ENCODE results near the gene ANKRD13D.

The ANKRD13D gene

DNA sequence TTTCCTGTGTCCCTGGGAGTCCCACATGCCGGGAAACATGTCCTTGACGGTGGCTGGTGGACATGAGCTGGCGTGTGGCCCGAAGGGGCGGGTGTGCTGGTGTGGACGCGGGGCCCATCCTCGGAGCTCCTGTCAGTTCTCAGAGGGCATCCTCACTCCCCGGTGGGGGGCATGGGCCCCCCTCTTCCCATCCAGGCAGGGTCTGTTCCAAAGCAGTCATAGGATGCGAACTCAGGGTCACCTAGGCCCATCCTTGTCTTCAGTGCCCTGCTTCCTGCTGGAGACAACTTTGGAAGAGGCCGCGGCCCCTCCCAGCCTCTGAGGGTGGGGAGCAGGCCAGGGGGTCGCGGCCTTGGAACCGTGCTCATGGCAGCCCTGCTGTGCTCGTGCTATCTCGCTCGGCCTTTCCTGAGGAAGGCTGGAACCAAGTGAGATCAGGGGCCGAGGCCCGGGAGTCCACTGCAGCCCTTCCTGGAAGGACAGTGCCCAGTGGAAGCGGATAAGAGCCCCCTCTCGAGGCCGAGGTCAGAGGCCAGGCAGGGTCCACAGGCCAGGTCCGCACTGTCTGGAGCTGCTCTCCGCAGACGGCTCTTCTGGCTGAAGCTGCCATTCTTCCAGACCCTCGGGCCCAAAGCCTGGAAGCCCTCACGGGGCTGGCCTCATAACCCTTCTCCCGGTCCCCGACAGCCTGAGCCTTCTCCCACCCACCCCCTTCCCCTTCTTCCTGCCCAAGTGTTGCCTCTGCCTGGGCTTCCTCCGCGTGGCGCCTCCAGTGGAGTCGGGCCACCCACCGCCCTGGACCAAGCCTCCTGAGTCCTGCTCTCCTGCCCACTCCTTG is 14.1 kb upstream of the ANKRD13D start:
- no peak for DNase-seq

DNA sequence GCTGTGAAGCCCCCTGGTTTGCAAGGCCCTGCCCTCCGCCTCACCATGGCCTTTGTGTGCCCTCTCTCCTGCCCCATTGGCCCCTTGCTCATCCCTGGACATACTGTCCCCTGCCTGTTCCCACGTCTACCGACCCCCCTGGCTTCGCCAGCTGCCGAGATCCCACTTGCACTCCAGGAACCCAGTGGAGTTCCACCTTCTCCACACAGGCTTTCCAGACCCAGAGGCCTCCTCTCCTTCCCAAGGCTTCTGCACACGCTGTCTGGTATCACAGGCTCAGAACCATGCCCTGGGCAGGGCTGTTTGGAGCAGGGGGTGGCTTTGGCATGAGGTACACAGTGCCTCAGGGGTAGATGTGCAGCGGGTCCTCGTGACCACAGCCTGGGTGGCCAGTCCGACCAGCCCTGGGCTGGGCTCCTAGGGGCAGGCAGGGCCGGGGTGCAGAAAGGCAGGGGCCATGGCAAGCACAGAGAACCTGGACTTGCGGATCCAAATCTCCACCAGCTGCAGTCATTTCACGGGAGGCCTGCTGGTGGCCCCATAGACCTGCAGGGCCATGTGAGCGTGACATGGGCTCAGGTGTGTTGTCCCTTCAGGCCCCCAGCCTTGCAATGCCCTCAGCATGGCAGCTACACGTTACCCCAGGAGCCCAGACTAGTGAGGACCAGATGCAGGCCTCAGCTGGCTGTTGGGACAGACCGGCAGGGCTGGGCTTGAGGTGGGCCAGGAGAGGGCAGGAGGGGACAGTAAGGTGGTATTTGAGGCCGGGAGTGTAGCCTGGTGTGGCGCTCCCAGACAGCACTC is 13.3 kb upstream of the ANKRD13D start:
- peak; percentile 78 for DNase-seq

DNA sequence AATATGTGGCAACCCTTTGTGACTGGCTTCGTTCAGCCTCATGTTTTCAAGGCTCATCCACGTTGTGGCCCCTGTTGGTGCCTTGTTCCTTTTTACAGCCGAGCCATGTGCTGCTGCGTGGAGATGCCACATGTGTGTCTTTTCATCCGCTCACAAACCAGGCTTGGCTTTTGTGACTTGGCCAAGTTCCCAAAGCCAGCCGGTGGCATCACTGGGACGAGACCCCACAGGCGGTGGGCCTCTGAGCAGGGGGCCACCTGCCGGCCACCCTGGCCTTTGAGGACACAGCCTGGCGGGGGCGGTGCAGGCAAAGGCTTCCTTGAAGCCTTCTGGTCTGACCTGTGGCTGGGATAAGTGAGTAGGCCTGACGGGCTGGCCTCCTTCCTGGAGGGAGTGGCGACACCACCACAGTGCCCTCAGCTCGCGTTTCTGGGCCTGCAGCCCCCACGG is 12.3 kb upstream of the ANKRD13D start:
- peak; percentile 89 for DNase-seq

DNA sequence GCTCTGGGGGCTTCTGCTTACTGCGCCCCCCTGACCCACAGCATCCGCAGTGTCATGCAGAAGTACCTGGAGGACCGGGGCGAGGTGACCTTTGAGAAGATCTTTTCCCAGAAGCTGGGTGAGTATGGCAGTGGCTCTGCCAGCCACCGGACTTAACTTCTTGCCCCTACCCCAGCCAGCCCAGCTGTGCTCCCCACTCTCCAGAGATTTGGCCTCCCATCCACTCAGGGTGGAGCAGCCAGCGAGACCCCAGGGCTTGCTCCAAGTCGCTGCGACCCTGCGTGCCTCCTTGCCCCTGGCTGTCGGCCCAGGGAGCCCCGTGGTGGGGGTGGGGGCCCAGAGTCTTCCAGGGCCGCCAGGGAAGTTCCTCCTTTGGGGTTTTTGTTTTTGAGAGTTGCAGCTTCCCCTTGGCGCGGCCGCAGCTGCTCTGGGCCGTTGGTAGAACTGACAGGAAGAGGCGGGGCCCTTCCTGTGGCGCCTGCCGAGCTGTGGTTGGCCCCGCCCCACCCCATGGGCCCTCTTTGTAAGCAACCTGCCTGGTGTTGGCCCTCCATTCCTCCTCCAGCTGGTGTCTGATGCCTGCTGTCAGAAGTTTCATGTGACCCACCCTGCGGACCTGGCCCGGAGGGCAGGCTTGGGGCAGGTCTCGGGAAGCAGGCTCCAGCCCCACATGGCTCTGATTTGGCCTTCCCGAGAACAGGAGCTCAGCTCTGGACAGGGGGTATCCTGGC is 11.7 kb upstream of the ANKRD13D start:
- peak; percentile 92 for DNase-seq

DNA sequence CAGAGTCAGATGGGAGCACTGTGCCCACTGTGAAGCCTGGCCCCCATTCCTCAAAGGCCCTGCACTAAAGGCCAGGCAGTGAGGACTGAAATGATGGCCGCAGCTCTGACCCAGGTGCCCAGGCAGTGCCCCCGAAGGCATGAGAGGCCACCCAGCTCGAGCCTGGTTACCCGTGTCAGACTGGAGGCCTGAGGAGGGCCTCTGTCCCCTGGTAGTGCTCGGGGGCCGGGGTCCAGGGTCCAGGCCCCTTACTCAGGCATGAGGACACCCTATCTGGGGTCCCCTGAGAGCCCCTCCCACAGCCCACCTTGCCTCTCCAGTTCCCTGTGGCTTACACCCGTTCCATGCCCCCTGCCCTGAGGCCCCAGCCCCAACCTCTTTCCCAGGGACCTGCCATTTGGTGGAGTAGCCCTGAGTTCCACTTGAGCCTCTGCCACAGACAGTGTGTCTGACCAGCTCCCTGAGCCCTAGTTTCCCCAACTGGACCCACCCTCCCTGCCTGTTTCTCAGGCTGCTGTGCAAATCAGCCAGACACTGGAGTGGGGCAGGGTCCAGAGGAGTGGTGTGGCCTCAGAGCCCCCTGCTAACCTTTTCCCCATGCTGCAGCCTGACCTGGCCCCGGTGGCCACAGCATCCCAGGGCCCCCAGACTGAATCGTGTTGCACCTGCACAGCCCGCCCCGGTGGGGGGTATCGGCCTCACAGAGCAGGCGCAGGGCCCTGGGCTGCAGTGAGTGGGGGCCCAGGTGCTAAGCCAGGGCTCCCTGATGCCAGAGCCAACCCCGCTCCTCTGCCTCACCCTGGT is 10.8 kb upstream of the ANKRD13D start:
- DNase-seq = no peak

DNA sequence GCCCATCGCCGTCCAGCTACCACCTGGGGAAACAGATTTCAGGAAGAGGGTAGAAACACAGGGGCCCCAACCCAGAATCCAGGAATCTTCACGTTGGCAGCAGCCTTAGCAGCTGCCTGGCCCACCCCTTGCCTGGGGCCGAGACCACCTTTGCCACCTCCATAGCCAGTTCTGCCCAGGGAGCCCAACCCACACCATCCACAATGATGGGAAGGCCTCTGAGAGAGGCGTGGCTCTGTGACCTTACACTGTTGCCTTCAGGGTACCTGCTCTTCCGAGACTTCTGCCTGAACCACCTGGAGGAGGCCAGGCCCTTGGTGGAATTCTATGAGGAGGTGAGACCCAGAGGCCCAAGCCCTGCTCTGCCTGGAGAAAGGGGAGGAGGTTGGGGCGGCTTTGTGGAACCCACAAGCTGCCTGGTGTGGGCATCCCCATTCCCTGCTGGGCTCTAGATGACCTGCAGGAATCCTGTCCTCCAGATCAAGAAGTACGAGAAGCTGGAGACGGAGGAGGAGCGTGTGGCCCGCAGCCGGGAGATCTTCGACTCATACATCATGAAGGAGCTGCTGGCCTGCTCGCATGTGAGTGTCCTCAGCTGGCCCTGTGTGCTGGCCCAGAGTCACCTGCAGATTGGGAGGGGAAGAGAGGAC is 10.0 kb upstream of the ANKRD13D start:
- DNase-seq = no peak

DNA sequence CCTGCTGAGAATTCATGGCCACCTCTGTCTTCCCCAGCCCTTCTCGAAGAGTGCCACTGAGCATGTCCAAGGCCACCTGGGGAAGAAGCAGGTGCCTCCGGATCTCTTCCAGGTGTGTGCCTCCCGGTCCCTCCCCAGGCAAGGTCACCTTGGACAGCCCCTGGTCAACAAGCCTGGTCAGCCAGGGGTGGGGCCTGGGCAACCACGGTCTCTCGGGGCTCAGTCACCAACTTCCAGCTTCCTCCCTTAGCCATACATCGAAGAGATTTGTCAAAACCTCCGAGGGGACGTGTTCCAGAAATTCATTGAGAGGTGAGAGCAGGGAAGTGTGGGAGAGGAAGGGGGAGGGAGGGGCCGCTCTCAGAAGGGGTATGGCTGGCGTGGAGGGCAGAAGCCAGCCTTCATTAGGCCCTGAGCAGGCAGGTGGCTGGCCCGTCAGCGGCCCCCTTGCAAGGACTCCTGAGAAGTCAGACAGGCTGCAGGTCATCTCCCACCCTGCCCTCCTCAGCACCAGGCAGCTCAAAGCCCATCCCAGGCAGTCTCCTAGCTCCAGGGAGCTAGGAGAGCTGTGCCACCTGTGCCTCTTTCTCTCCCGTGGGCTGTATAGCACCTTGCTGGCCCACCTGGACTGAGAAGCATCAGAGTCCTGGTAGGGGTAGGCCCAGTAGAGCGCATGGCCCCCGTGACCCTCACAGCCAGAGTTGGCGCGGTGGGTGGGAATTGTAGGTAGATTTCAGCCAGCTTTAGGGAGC is 9.3 kb upstream of the ANKRD13D start:
- DNase-seq = no peak

DNA sequence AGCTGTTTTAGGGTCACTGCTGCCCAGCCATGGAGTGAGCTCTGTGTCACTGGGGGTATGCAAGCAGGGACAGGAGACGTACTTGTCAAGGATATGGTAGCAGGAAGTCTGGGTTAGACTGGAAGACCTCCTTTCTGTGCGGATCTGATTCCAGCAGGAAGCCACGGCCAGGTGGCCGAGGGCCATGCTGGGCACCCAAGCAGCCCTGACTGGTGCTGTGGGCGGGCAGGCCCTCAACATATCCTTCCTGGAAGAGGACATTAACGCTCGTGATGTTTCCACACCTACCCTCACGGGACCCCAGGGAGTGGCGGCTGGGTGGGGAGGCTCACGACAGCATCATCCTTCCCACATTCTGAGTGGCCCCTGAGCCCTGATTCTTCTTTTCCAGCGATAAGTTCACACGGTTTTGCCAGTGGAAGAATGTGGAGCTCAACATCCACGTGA is 8.7 kb upstream of the ANKRD13D start:
- DNase-seq = no peak

DNA sequence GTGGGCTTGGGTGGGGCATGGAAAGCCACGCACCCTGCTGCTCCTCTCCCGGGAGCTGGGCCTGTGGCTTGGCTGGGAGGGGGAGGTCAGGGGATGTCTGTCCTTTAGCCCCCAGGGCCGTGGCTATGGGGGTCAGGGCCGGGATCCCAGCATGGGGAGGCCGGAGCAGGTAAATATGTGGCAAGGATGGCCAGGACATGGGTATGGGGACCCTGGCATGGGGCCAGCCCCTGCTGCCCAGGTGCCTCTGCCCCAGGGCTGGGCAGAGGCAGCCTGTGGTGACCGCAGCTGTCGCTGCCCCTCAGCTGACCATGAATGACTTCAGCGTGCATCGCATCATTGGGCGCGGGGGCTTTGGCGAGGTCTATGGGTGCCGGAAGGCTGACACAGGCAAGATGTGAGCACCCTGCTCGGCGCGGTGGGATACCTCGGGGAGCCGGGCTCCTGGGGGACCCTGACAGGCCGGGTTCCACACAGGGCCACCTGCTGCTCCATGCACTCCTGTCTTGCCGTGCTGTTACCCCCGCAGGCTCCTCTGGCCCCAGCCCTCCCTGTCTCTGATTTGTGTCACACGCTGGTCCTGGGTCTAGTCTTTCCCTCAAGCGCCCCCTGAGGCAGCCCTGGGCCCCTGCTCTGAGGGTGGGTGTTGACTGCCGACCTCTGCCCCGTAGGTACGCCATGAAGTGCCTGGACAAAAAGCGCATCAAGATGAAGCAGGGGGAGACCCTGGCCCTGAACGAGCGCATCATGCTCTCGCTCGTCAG is 8.1 kb upstream of the ANKRD13D start:
- DNase-seq = no peak

DNA sequence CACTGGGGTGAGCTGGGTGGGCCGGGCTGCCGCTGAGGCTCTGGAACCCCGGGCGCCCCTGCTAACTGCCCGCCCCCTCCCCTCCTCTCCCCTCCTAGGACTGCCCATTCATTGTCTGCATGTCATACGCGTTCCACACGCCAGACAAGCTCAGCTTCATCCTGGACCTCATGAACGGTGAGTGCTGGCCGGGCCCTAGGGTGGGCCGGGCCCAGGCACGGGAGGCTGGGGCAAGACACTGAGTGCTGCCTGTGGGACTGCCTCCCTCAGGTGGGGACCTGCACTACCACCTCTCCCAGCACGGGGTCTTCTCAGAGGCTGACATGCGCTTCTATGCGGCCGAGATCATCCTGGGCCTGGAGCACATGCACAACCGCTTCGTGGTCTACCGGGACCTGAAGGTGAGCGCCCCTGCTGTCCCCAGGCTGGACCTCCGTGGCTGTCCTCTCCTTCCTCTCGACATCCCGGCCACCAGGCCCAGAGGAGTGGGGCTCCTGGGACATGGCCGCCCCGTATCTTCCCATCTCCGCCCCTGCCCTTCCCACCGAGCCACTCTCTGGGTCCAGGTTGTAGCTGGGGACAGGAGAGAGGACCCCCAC is 7.5 kb upstream of the ANKRD13D start:
- no peak for DNase-seq

DNA sequence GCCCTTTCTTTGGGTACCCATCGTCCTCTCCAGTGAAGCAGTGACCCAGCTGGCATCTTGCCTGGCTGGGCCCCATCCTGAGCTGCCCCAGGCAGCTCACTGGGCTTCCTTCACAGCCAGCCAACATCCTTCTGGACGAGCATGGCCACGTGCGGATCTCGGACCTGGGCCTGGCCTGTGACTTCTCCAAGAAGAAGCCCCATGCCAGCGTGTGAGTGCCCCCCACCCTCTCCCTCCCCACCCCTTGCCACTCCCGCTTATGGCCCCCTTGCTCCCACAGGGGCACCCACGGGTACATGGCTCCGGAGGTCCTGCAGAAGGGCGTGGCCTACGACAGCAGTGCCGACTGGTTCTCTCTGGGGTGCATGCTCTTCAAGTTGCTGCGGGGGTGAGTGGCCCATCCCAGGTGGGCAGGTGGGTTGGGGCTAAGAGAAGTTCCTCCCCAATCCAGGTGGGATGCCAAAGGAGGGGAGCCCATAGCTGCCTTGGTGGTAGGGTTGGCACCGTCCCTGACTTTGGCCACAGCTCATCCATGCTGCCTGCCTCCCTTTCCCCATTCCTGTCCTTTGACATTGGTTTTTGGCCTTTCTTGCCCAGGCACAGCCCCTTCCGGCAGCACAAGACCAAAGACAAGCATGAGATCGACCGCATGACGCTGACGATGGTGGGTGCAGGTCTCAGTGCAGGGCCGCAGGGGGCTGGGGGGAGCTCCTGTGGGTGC is 6.8 kb upstream of the ANKRD13D start:
- DNase-seq = no peak

DNA sequence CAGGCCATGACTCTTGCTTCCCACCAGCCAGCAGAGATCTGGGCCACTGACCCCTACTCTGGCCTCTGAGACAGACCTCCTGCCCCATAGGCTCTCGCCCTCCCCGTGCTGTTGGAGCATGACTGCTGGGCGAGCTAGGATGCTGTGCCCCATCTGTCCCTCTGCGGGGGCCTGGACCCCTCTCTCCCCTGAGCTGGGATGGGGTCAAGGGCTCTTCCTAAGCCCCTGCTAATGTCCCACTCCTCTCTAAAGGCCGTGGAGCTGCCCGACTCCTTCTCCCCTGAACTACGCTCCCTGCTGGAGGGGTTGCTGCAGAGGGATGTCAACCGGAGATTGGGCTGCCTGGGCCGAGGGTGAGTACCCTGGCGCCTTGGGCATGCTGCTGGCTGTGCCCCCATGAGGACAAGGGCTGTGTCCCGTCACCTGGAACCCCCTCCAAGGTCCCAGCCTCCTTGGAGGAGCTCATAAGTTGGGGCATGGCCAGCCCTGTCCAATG is 6.2 kb upstream of the ANKRD13D start:
- no peak for DNase-seq

DNA sequence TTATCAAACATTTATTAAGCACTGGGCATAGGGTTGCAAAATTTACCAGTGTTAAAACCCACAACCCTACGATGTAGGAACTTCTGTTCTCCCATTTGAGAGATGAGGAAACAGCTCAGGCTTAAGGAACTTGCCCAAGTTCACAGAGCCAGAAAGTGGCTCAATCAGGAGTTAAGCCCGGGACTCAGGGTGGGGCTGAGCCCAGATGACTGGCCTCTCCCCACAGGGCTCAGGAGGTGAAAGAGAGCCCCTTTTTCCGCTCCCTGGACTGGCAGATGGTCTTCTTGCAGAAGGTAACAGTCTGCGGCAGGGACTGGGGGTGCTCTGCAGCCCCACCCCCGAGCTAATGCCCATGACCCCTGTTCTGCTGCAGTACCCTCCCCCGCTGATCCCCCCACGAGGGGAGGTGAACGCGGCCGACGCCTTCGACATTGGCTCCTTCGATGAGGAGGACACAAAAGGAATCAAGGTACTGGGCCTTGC is 5.6 kb upstream of the ANKRD13D start:
- DNase-seq = no peak

DNA sequence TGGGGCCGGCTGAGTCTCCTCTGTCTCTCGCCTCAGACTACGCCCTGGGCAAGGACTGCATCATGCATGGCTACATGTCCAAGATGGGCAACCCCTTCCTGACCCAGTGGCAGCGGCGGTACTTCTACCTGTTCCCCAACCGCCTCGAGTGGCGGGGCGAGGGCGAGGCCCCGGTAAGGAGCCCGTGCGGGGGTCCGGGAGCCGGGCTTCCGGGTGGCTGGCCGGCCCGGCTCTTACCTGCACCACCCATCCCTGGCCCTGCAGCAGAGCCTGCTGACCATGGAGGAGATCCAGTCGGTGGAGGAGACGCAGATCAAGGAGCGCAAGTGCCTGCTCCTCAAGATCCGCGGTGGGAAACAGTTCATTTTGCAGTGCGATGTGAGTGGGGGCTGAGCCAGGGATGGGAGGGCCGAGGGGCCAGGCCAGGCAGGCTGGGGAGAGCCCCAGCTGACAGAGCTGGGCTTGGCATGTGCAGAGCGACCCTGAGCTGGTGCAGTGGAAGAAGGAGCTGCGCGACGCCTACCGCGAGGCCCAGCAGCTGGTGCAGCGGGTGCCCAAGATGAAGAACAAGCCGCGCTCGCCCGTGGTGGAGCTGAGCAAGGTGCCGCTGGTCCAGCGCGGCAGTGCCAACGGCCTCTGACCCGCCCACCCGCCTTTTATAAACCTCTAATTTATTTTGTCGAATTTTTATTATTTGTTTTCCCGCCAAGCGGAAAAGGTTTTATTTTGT is 4.1 kb upstream of the ANKRD13D start:
- no peak for DNase-seq

DNA sequence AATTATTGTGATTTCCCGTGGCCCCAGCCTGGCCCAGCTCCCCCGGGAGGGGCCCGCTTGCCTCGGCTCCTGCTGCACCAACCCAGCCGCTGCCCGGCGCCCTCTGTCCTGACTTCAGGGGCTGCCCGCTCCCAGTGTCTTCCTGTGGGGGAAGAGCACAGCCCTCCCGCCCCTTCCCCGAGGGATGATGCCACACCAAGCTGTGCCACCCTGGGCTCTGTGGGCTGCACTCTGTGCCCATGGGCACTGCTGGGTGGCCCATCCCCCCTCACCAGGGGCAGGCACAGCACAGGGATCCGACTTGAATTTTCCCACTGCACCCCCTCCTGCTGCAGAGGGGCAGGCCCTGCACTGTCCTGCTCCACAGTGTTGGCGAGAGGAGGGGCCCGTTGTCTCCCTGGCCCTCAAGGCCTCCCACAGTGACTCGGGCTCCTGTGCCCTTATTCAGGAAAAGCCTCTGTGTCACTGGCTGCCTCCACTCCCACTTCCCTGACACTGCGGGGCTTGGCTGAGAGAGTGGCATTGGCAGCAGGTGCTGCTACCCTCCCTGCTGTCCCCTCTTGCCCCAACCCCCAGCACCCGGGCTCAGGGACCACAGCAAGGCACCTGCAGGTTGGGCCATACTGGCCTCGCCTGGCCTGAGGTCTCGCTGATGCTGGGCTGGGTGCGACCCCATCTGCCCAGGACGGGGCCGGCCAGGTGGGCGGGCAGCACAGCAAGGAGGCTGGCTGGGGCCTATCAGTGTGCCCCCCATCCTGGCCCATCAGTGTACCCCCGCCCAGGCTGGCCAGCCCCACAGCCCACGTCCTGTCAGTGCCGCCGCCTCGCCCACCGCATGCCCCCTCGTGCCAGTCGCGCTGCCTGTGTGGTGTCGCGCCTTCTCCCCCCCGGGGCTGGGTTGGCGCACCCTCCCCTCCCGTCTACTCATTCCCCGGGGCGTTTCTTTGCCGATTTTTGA is 3.3 kb upstream of the ANKRD13D start:
- DNase-seq = no peak

DNA sequence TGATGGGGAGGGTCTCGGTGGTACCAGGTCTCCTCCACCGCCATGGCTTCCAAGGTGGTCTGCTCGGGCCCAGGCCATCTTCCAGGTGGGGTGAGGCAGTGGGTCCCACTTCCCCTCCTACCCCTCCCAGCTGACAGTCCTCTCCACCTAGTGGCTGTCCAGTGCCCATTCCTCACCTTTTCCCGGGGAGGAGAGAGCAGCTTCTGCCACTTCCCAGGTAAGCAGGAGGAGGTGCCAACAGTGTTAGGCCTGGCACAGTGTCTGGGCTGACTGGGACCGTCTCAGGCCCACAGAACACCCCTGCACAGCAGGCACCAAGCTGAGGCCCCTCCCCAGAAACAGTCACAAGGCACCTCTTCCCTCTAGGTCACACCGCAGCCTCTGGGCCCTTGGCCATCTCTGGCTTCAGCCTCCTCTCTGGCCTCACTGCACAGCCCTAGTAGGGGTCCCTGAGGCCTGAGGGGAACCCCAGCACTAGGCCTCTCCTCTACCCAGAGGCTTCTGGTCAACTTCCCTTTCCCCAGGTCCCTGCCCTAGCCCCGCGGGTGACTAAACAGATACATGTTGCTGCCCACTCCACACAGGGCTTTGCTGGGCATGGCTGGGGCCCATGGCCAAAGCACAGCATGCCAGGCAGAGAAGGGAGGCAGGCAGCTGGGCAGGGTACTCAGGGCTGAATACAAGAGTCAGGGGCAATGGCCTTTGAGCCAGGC is 2.3 kb upstream of the ANKRD13D start:
- DNase-seq = peak; percentile 76

Data from activated CD8-positive, alpha-beta memory T cell treated with anti-CD3 and anti-CD28 coated beads for 24 hours (primary cell).